ENCODE measurements around the gene DCLK1. TPM values are rescaled to one million over a fixed set of nuclear protein-coding genes. Genes with fewer than 3 reads are reported as not detected.
A peak's percentile ranks its signal among the peaks of the same experiment; 100 is the strongest.

DCLK1 gene
- total RNA-seq, 1 experiment from 2014 or later, result 6.7 TPM

GRCh38 chr13:35876601-35877000 lies 254.6 kb downstream of the DCLK1 start:
- DNase-seq (ENCODE audit: extremely low read depth, low read depth), result no peak

GRCh38 chr13:35874704-35875103 lies 256.5 kb downstream of the DCLK1 start:
- no peak for DNase-seq (ENCODE audit: extremely low read depth, low read depth)

DNA sequence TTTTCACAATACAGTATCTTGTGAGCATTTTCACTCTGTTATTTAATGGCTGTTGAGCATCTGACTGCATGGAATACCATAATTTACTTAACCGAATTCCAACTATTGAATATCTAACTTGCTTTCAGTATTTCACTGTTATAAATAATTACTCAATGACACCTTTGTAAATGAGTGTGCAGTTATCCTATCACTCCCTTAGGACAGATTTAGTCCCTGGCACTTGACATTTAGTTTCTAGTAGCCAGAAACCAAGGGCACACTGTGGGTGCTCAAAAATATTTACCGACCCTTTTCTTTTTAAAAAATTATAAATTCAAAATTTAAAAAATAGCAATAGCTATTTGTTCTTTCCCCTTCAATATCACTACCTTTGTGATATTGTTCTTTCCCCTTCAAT lies 258.8 kb downstream of the DCLK1 start:
- no peak for DNase-seq (ENCODE audit: extremely low read depth, low read depth)

DNA sequence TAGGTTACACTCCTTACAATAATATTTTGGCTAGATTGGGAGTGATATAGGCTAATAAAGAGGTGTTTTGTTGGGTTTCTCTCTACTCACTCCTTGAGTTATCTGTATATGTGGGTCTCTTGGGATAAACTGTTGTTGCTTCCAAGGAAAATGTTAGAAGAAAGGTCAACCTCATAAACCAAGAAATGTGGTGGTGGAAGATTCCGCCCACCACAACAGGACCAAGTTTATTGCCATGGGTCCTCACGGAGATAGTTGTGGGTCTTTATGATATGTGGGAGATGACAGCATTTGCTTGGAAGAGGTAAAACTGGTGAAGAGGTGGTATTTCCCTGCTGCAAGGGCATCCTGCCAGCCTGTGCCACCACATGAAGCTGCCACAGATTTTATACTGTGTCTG lies 259.6 kb downstream of the DCLK1 start:
- no peak for DNase-seq (ENCODE audit: extremely low read depth, low read depth)

DNA sequence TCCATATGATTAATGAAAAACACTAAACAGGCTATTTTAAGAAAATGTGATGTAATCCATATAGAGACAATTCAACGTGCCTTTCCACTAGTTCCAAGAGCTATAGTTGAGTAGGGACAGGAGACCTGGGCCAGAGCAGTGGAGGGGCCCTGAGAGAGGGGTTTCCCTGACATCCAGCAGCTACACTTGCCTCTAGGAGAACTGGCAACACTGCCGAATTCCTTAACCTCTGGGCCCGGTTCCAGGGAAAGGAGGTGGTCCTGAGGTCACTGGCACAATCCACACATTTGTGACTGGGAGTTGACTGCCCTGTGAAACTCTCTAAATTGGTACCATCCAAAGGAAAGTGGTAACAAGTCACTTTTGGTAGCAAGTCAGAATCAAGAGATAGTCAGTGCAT lies 264.4 kb downstream of the DCLK1 start:
- DNase-seq (ENCODE audit: extremely low read depth, low read depth), result no peak

GRCh38 chr13:35865341-35866240 lies 265.6 kb downstream of the DCLK1 start:
- DNase-seq (ENCODE audit: extremely low read depth, low read depth), result no peak

DNA sequence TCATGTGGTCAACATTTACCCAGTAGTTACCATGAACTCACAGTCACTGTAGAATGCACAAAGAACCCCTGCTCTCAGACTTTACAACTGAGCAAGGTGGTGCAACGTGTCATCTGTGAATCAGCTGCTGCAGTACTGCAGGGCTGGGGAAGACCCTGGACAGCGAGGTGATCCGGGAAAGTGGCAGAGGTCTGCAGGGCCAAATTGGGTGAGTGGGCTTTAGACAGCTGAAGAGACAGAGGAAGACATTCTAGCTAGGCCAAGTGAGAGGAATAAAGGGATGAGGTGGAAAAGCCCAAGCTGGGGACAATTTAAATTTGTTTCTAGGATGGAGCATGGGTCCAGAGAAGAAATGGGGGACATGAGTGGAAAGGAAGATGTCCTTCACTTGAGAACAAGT lies 270.5 kb downstream of the DCLK1 start:
- no peak for DNase-seq (ENCODE audit: extremely low read depth, low read depth)

DNA sequence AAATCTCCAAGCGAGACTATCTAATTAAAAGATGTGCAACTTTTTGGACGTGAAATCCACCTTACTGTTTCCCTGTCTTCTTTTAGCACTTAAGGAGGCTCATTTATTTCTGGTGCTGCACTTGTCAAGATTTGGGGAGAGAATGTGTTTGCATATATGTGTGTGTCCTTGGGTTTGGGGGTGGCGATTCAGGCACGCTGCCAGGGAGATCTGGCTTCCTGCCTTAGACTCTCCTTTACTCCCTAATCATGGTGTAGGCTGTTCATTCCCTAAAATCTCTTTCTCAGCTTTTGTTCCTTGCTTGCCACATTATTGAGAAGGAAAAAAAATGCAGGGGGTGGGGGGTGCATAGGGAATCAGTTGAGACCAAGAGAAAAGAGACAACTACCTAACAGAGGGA lies 271.2 kb downstream of the DCLK1 start:
- DNase-seq (ENCODE audit: extremely low read depth, low read depth), result no peak

DNA sequence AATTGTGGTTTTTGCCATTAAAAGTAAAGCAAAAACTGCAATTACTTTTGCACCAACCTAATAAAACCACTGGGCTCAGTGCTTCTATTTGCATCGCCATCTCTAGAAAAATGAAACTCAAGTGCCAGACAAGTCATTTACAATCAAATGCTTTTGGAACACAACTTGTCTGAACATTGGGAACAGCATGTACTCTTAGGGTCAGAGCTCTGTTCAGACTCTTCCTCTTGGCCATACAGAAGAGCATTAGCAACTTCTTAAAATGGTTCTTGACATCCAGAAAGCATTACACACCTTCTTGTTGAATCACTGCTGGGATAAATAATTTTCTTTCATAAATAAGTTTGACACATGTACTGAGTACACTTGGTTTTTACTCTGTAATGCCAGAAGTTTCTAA lies 272.5 kb downstream of the DCLK1 start:
- DNase-seq (ENCODE audit: extremely low read depth, low read depth), result no peak

DNA sequence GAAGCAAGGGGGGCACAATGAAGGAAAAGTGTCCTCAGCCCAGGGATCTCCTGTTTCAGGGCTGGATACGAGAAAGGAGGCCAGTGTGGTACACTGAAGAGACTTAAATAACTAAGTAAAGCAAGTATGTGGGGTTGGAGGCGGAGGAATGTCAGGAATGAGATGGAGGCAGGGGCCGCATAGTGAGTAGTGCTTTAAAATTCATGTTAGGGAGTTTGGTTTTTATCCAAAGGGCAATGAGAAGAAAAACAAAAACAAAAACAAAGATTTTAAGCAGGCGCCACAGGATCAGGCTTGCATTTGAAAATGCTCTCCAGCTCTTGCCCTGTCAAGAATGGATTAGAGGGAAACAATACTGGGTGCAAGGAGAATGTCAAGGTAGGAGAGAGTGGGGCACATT lies 273.4 kb downstream of the DCLK1 start:
- DNase-seq (ENCODE audit: extremely low read depth, low read depth), result no peak

GRCh38 chr13:35856721-35857364 lies 274.3 kb downstream of the DCLK1 start:
- DNase-seq (ENCODE audit: extremely low read depth, low read depth), result no peak

DNA sequence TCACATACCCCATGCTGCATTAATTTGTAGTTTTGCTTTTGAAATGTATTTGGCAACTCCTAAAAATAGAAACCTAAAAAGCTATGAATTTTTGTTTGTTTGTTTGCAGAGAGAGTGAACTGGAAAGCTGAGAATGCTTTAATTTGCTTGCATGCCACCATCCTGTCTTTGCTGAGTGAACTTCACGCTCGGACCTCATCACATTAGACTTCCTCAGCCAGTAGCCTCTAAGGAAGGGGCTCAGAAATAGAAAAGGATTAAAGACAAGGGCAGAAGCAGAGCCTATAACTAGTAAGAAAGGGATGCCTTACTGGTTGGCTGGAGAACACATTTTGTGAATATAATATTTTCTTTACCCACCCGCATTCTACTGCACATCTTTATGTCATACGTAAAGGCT lies 275.1 kb downstream of the DCLK1 start:
- DNase-seq (ENCODE audit: extremely low read depth, low read depth), result no peak

DNA sequence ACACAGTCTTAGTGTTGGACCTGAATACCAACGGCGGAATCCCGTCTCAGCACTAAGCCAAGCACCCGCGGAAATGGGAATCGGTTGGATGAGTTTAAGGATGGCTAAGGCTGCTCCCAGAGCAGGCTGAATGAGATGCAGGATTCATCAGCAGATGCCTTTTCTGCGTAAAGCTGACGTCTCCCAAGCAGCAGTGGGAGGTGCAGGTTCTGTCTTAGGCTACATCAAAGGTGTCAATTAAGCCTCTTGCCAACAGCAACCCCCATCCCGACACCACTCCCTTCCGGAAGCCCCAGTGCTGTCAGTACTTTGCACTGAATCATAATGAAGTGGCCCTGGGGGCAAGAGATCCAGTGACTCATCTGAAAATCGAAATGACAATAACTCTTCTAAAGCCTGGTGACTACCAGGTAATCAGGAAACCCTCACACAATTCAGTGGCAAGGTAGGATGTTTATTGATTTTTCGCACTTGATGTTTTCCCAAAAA lies 275.6 kb downstream of the DCLK1 start:
- DNase-seq (ENCODE audit: extremely low read depth, low read depth), result peak; percentile 54

DNA sequence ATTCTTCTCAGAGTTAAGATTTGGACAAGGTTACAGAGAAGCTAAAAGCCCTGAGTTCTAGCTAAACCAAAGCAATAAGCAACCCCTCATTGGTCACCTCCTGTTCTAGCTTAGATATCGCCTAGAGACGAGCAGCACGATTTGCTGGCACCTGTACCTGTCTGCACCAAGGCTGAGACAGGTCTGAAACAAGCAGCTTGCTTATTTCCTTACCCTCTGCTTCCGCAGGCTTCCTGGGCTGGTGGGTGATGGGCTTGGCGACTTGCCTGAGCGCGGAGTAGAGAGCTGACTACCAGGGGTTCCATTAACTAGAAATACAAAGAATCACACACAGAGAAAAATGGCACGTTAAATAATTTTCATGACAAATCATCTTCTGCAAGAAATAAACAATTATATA lies 276.9 kb downstream of the DCLK1 start:
- no peak for DNase-seq (ENCODE audit: extremely low read depth, low read depth)

DNA sequence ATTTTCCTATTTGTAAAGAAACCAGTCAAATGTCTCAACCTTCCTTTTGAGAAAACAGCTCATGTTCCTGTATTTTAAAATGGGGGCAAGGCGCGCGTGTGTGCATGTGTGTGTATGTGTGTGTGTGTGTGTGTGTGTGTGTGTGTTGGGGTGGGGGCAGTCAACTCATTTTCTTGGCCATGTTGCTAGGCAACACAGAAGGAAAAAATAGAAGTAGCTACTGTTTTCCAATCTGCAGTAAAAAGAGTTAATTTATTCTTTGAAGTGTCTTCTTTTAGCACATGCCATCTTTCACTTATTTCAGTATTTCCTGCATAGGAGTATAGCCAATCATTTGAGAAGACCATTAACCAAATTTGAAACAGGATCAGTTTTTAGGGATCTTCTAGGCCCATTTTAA lies 279.3 kb downstream of the DCLK1 start:
- no peak for DNase-seq (ENCODE audit: extremely low read depth, low read depth)

GRCh38 chr13:35851356-35851755 lies 279.8 kb downstream of the DCLK1 start:
- no peak for DNase-seq (ENCODE audit: extremely low read depth, low read depth)

- DNase-seq (ENCODE audit: extremely low read depth, low read depth), result no peak
These were observed 280.6 kb downstream of the DCLK1 start for GRCh38 chr13:35850569-35850968.

DNA sequence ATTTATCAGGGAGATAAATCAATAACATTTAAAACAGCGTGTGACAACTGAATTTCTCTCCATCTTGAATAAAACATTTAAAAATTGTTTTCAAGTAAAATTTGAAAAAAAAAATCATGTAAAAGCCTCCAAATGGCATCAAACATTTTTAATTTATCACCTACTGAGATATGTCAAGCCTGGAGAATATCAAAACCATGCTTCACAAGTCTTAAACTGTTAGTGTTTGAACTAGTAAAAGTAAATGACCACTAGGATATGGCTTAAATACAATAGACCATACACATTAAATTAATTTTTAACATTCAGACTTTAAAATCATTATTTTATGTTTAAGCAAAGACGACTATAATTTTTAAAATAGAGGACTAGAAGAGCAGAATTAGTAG lies 281.9 kb downstream of the DCLK1 start:
- no peak for DNase-seq (ENCODE audit: extremely low read depth, low read depth)

- no peak for DNase-seq (ENCODE audit: extremely low read depth, low read depth)
These were observed 282.6 kb downstream of the DCLK1 start for GRCh38 chr13:35848336-35849255.

DNA sequence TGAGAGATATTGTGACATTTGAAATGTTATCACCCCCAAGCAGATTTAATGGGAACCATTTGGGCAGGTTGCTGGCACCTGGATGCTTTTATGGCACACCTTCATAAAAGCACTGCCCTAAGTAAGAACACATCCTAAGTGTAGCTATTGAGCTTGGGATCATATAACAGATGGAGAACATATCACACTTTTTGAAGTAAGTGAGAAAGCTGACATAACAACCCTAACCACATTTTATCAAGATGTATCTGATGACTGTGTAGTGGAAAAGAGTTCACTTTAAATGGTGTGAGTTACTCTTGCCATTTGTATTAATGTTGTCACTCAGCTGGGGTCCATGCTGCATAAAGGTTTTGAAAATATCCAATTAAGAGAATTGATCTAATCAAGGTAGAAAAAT lies 287.9 kb downstream of the DCLK1 start:
- DNase-seq (ENCODE audit: extremely low read depth, low read depth), result no peak

DNA sequence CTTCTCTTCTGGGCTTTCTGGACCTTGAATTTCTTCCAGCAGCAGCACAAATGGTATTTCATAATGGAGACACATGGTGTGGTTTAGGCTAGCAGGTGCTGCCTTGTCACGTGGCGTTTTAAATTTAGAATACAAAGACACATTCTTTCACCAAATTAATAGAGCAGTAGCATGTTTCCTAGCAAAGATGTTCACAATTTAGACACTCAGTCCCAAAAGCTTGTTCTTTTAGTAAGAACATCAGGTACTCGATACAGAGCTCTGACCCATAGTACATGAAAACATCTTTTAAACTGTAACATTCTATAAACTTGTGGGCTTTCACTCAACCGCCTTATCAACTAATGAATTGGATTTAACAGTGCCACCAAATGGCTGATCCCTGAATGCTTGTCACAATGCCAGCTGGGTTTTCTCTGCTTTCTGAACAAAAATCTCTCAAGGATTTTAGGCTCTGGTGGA lies 290.1 kb downstream of the DCLK1 start:
- no peak for DNase-seq (ENCODE audit: extremely low read depth, low read depth)
